Panc1 (cell line): ENCODE data around the gene CRMP1. TPM values are rescaled to one million over a fixed set of nuclear protein-coding genes. Genes with fewer than 3 reads are reported as not detected.

Experiments used
- ATAC-seq: fragments of 200-7000 bp; cut with Tn5 transposase; 2 replicates; pipeline ENCODE4 v1.9.1; 2020; ENCODE audit warnings: mild to moderate bottlenecking, moderate library complexity
- BruUV-seq: library from RNA; stranded (reverse); fragments of 400-500 nt; replicated peaks from 2 replicates; lab custom pipeline; 2021; lab: Mats Ljungman, UMichigan
- CTCF ChIA-PET: fragments of 300-600 bp; sonication (Branson Sonifier 250); formaldehyde crosslinking; loops from one replicate; lab custom pipeline; 2022; ENCODE audit warnings: antibody characterized with exemption; lab: Charles Lee
- POLR2A ChIA-PET: fragments of 300-600 bp; sonication (Branson Sonifier 250); formaldehyde crosslinking; loops from one replicate; lab custom pipeline; 2022; ENCODE audit warnings: antibody characterized with exemption; lab: Charles Lee
- DNase-seq: peaks from one replicate; pipeline ENCODE4 v3.0.0-alpha.2; 2010; ENCODE audit warnings: low read depth, low spot score
- H3K27ac ChIP-seq: 2 replicates; pipeline ENCODE4 v1.5.1; 2011; ENCODE audit warnings: mild to moderate bottlenecking, low read length, inconsistent platforms
- H3K27me3 ChIP-seq: fragments of 200-500 bp; sonication (Bioruptor generic); 2 replicates; pipeline ENCODE4 v1.6.0; 2014; ENCODE audit warnings: low read length, inconsistent platforms; ENCODE audit not compliant: control insufficient read depth, insufficient read depth
- H3K36me3 ChIP-seq: fragments of 200-500 bp; sonication (Bioruptor generic); 2 replicates; pipeline ENCODE4 v1.5.1; 2014; ENCODE audit warnings: inconsistent platforms, mild to moderate bottlenecking, low read length, moderate library complexity; ENCODE audit not compliant: control insufficient read depth, insufficient read depth
- H3K4me1 ChIP-seq: 2 replicates; pipeline ENCODE4 v1.5.1; 2011; ENCODE audit warnings: inconsistent platforms, mild to moderate bottlenecking, low read length, moderate library complexity; ENCODE audit not compliant: control insufficient read depth, insufficient read depth
- H3K4me3 ChIP-seq, 2 experiments: 2 replicates each; pipeline ENCODE4 v1.5.1; 2011 to 2012; ENCODE audit warnings: low read depth in 2 of 2, low read length in 2 of 2, mild to moderate bottlenecking in 2 of 2, inconsistent platforms in 1 of 2, moderate library complexity in 1 of 2
- H3K9me3 ChIP-seq: fragments of 200-500 bp; sonication (Bioruptor generic); 2 replicates; pipeline ENCODE4 v1.5.1; 2014; ENCODE audit warnings: low read depth, mild to moderate bottlenecking, inconsistent platforms, low read length, moderate library complexity; ENCODE audit not compliant: control insufficient read depth, insufficient read depth
- CTCF ChIP-seq: fragments of 450-650 bp; IDR thresholded peaks from 2 replicates; pipeline ENCODE4 v1.5.1; 2017; ENCODE audit warnings: mild to moderate bottlenecking
- POLR2AphosphoS5 ChIP-seq: IDR thresholded peaks from 2 replicates; pipeline ENCODE4 v1.6.1; 2012; ENCODE audit warnings: mild to moderate bottlenecking, low read depth, low read length, moderate library complexity
- REST ChIP-seq, 2 experiments: IDR thresholded peaks; 2 replicates each; pipeline ENCODE4 v1.6.1; 2011 to 2012; ENCODE audit warnings: low read depth in 2 of 2, control low read depth in 1 of 2, low read length in 1 of 2, mild to moderate bottlenecking in 1 of 2, moderate library complexity in 1 of 2; ENCODE audit not compliant: insufficient read depth in 1 of 2
- SIN3A ChIP-seq: IDR thresholded peaks from 2 replicates; pipeline ENCODE4 v1.6.1; 2012; ENCODE audit warnings: low read depth, mild to moderate bottlenecking, low read length, moderate library complexity, borderline replicate concordance; ENCODE audit not compliant: insufficient read depth
- TCF7L2 ChIP-seq: IDR thresholded peaks from 2 replicates; pipeline ENCODE4 v1.6.1; 2011; ENCODE audit warnings: mild to moderate bottlenecking, low read depth, low read length, inconsistent platforms
- in situ Hi-C: cut with HindIII; loops from 2 replicates; pipeline ENCODE4 v1.10.0; 2016; ENCODE audit warnings: low sequenced_read_pairs, low pct_unique_long_range_greater_than_20kb
- intact Hi-C: fragments of 100-400 bp; cut with micrococcal nuclease; formaldehyde crosslinking; loops from one replicate; pipeline ENCODE4 v1.10.0; 2022; ENCODE audit not compliant: unreplicated experiment
- total RNA-seq: library from RNA; stranded (reverse); gene quantifications from one replicate; pipeline ENCODE4 v1.2.1, GENCODE V29; 2021; ENCODE audit not compliant: unreplicated experiment

Gene CRMP1
- total RNA-seq, 1 experiment from 2014 or later = 0.28 TPM

- Histone ChIP-seq H3K4me1 (no peaks in the 10 kb centered on the region), H3K27me3 (no peaks in the 10 kb centered on the region; the same call in 1 of the 2 replicates), H3K9me3 (no peaks in the 10 kb centered on the region), H3K4me3 (no peak overlapping the region), H3K27ac (no peak overlapping the region), H3K36me3 (no peaks in the 10 kb centered on the region)
- intact Hi-C loops (no loop called here), in situ Hi-C loops (no loop called here)
- TF ChIP-seq CTCF (no peak), SIN3A (no peak)
- ATAC-seq = no peak
- DNase-seq = no peak
- CTCF ChIA-PET = no interaction called here
- no TSS peak for BruUV-seq
- POLR2A ChIA-PET = no interaction called here
These were observed 50.4 kb downstream of the CRMP1 start for GRCh38 chr4:5842456-5842855.

- TF ChIP-seq POLR2AphosphoS5 = no peak
- TF ChIP-seq SIN3A = no peak
- no peak for TF ChIP-seq TCF7L2
- TF ChIP-seq CTCF = no peak
- BruUV-seq = no TSS peak
- H3K36me3 ChIP-seq = no peaks in the 10 kb centered on the region
- no peaks in the 10 kb centered on the region; the same call in 1 of the 2 replicates for H3K27me3 ChIP-seq
- ChIA-PET CTCF (no interaction called here), POLR2A (no interaction called here)
- DNase-seq = no peak
- H3K27ac ChIP-seq = no peak overlapping the region
- H3K4me1 ChIP-seq = no peaks in the 10 kb centered on the region
- no peaks in the 10 kb centered on the region for H3K9me3 ChIP-seq
- in situ Hi-C loops (no loop called here), intact Hi-C loops (loop anchor here (10.0 kb wide), 1 partner anchor 135 kb away; no protein-coding TSS in a partner anchor)
- H3K4me3 ChIP-seq = no peak overlapping the region
- no peak for ATAC-seq
These were observed 52.9 kb downstream of the CRMP1 start for GRCh38 chr4:5839751-5840674.

- Histone ChIP-seq H3K4me1 (no peaks in the 10 kb centered on the region), H3K36me3 (no peaks in the 10 kb centered on the region), H3K27ac (no peak overlapping the region), H3K9me3 (no peaks in the 10 kb centered on the region), H3K27me3 (no peaks in the 10 kb centered on the region; the same call in 1 of the 2 replicates), H3K4me3 (no peak overlapping the region)
- ChIA-PET POLR2A (no interaction called here), CTCF (no interaction called here)
- intact Hi-C loops (loop anchor here (10.0 kb wide), 1 partner anchor 135 kb away; no protein-coding TSS in a partner anchor), in situ Hi-C loops (no loop called here)
- TF ChIP-seq CTCF (no peak), REST (IDR thresholded peaks at IDR 0.05; ENCODE audit: insufficient read depth in 1 of 2, low read depth in 2 of 2, low read length in 1 of 2) (no peak), TCF7L2 (no peak), POLR2AphosphoS5 (no peak)
- no peak for ATAC-seq
- no peak for DNase-seq
- BruUV-seq = no TSS peak
These were observed 53.6 kb downstream of the CRMP1 start for GRCh38 chr4:5839332-5839731.
